GM08714 (cell line): ENCODE measurements around the gene STARD10.
"Not testable (repeated sequence)": the region's sequence is repeated elsewhere in the genome, so short reads cannot be mapped to it uniquely, and the experiment has no call there.

Source experiments
- H3K4me3 ChIP-seq: fragments of 200-500 bp; sonication (Bioruptor generic); 2 replicates; pipeline ENCODE4 v1.5.1; 2014; ENCODE audit warnings: mild to moderate bottlenecking, low read length, inconsistent platforms
- ZNF274 ChIP-seq: IDR thresholded peaks from 2 replicates; pipeline ENCODE4 v1.6.1; 2012; ENCODE audit warnings: mild to moderate bottlenecking, low read depth, low read length

Gene STARD10

GRCh38 chr11:72820439-72821139, 26.7 kb upstream of the STARD10 start:
- TF ChIP-seq ZNF274: no peak
- no peak overlapping the region for H3K4me3 ChIP-seq

DNA sequence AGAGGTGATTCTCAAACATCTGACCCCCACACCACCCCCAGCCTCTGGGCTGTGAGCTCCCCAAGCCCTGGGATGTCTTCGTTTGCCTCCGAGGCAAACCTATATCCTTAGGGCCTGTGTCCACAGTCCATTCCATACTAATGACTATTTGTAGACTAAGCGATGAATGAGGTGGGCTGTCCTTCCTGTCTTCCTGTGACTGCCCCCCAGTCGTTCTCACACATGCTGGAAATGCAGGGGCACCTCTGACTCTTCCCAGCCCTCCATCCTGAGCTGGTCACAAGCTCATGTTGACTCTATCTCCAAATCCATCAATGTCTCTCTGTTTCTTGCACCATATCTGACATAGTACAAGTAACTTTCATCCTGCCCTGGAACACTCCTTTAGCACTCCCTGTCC, 25.1 kb upstream of the STARD10 start:
- H3K4me3 ChIP-seq: no peak overlapping the region
- no peak for TF ChIP-seq ZNF274

GRCh38 chr11:72817966-72818365, 24.1 kb upstream of the STARD10 start:
- no peak for TF ChIP-seq ZNF274
- H3K4me3 ChIP-seq: no peak overlapping the region

GRCh38 chr11:72816404-72816990, 22.6 kb upstream of the STARD10 start:
- H3K4me3 ChIP-seq: peak overlapping the region; percentile 75; the same call in 1 of the 2 replicates
- no peak for TF ChIP-seq ZNF274

DNA sequence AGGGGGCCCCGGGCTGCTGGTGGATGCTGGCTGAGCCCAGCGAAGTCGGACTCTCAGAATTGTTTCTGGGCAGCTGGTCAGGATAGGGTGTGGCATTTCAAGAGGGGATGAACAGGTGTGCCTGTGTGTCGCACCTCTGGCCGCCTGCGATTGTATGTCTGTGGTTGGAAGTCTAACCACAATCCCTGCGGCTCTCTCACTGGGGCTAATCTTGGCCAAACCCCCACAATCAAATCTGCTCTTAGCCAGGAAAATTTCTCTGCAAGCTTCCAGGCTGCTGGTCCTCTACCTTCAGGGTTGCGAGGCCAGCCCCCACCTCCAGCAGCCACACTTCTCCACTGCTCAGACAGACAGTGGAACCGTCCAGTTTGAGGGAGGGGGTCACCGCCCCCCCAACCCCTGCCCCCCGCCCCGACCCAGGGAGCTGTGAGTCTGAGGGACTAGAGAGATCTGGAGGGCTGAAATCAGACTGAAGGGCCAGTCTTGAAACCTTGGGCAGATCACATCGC, 21.3 kb upstream of the STARD10 start:
- H3K4me3 ChIP-seq: peak overlapping the region; percentile 75
- no peak for TF ChIP-seq ZNF274

DNA sequence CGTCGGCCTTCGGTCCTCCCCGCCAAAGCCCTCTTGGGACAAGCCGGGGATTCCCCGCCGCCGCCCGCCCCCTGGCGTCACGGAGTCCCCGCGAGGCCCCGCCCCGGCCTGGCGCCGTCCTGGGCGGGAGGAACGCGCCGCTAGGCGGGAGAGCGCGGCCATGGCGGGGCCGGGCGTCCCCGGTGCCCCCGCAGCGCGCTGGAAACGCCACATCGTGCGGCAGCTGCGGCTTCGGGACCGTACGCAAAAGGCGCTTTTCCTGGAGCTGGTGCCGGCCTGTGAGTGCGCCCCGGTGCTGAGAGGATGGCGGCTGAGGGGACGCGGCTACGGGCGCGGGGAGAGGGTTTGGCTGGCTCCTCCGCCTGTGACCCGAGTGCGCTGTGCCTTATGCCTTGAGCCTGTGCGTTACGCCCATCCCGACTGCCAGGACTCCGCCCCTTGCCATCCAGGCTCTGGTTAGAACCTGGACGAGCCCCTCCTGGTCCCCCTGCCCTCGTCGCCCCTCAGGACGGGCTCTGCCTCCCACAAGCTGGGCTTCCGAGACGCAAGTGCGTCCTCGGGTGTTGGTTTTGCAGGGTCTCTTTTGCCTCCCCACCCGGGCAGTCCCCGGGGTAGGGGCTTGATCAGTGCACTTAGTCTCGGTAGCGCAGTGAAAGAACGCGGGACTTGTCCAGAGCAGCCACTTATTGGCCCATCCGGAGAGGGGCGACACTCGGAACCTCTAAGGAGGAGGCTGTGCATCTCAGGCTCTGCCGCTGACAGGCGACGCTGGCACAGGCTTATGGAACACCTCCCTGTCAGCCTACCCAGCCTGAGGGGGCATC, 20.7 kb upstream of the STARD10 start, which contains the start of gene ATG16L2:
Gene ATG16L2, plus strand, starts transcription at position 126 of the 824 bp plus-strand sequence. Its CDS starts 35 bp downstream, at position 161.
- no peak for TF ChIP-seq ZNF274
- peak within 1 kb of the TSS; percentile 75 for H3K4me3 ChIP-seq

- peak overlapping the region; percentile 75 for H3K4me3 ChIP-seq
- no peak for TF ChIP-seq ZNF274
Measured at GRCh38 chr11:72813740-72814285, 20.0 kb upstream of the STARD10 start.

DNA sequence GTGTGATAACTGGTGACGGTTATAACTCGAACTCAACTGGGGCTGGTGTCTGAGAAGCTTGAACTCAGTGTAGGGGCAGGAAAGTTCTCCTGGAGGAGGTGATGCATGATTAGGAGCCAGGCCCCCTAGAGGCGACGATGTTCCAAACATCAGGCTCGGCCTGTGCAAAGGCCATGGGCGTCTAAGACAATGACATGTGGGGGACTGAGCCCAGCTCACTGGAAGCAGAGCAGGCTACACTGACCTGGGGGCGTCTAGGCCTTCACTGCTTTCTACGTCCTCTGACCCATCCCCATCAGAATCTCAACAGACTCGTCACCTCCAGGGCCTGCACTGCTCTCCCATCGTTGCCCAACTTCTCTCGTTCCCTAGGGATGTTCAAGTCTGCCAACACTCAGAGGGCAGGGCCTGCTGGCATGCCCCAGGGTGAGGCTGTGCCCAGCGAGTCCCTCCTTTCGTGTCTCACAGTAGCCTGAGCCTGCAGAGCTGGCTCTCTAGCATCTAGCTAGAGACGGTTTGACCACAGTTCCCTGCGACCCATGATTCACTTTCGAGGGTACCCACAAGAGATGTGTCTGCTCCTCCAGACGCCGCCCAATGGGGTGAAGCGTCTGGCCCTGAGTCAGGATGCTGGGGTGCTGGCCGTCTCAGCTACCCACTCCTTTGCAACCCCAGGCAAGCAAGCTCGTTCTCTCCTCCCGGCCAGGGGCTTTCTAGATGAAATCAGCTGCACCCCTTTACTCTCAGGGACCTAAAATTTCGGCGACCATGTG, 19.3 kb upstream of the STARD10 start:
- TF ChIP-seq ZNF274: no peak
- H3K4me3 ChIP-seq: peak overlapping the region; percentile 75

DNA sequence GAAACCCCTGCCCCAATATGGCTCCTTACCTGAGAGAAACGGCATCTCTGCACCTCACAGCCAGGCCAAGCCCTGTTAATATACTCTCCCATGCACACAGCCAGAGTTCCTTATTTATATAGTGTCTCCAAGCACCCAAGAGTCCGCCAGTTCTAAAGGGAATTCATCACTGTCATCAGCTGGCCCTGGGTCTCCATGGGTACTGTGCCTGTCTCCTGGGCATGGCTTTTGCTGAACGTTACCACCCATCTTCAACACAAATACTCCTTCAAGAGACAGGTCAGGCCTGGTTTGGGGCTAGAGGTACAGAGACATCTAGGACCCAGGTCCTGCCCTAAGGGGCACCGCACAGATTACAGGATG, 18.7 kb upstream of the STARD10 start:
- no peak for TF ChIP-seq ZNF274
- peak overlapping the region; percentile 75 for H3K4me3 ChIP-seq

GRCh38 chr11:72811686-72812085, 17.8 kb upstream of the STARD10 start:
- H3K4me3 ChIP-seq: peak overlapping the region; percentile 19; the same call in 1 of the 2 replicates

- TF ChIP-seq ZNF274: no peak
- H3K4me3 ChIP-seq: no peak overlapping the region
Measured at GRCh38 chr11:72808331-72808798, 14.5 kb upstream of the STARD10 start.

DNA sequence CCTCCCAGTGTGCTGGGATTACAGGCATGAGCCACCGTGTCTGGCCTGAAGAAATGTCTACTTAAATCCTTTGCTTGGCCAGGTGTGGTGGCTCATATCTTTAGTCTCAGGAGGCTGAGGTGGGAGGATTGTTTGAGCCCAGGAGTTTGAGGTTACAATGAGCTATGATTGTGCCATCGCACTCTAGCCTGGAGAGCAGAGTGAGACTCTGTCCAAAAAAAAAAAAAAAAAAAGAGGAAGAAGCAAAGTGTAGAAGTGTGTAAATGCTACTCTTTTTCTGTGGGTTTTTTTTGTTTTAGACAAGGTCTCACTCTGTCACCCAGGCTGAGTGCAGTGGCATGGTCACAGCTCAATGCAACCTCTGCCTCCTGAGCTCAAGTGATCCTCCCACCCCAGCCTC, 13.9 kb upstream of the STARD10 start:
- no peak overlapping the region for H3K4me3 ChIP-seq
- TF ChIP-seq ZNF274: no peak

- no peak for TF ChIP-seq ZNF274
Measured at GRCh38 chr11:72807021-72807693, 13.3 kb upstream of the STARD10 start.

DNA sequence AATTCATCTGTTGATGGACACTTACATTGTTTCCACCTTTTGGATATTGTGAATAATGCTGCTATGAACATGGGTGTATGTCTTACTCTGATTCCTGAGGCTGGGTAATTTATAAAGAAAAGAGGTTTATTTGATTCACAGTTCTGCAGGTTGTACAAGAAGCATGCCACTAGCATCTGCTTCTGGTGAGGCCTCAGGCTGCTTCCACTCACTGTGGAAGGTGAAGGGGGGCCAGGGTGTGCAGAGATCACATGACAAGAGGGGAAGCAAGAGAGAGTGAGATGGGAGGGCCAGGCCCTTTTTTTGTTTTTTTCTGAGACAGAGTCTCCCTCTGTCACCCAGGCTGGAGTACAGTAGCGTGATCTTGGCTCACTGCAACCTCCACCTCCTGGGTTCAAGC, 12.5 kb upstream of the STARD10 start:
- not testable (repeated sequence) for H3K4me3 ChIP-seq

More at GRCh38 chr11:72807021-72807693, 13.3 kb upstream of the STARD10 start:
- H3K4me3 ChIP-seq: no peak overlapping the region
